ENCODE results near the gene MAGEA11. TPM values are rescaled to one million over a fixed set of nuclear protein-coding genes. Genes with fewer than 3 reads are reported as not detected.
"Not testable (repeated sequence)": the region's sequence is repeated elsewhere in the genome, so short reads cannot be mapped to it uniquely, and the experiment has no call there.

MAGEA11 gene
- total RNA-seq, 2 experiments from 2014 or later = not detected

DNA sequence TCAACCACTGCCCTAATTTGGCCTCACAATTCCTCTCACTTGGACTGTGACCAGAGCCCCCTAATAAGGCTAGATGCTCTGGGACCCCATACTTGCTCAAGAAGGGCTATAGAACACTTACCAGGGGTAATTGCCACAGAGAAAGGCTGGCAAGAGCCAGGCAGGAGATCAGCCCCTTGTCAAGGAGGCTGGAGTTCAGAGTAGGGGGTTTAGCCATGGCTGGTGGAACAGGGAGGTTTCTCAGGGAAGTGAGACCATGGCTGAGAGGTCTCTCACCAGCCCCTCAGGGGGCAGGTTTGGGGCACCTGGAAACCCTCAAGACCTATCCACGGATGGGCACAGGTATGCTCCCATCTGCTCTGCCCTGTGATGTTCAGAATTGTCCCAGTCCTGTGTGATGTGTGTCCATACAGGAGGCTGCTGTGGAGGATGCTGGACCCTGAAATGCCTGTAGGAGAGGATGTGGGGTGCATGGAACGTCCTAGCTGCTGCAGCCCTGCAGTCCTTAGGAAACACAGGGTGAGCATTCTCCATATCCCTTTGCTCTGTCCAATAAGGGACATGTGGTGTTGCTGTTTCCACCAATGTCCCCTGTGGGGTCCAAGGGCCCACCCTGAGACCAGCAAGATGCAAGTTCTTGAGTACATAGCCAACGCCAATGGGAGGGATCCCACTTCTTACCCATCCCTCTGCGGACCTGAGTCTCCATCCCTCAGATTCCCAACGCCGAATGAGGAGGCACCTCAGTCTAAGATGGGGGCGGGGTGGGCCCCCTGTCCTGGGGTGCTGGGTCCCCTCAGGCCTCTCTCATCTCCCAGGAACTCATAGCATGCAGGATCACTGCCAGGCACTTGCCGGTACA, 45.6 kb downstream of the MAGEA11 start:
- H3K36me3 Mint-ChIP-seq = no peaks in the 10 kb centered on the region
- H3K9me3 Mint-ChIP-seq = no peaks in the 10 kb centered on the region
- H3K27me3 Mint-ChIP-seq = no peaks in the 10 kb centered on the region
- H3K27ac Mint-ChIP-seq = no peak overlapping the region
- DNase-seq = no peak
- H3K4me3 Mint-ChIP-seq = no peak overlapping the region
- H3K4me1 Mint-ChIP-seq = no peaks in the 10 kb centered on the region

DNA sequence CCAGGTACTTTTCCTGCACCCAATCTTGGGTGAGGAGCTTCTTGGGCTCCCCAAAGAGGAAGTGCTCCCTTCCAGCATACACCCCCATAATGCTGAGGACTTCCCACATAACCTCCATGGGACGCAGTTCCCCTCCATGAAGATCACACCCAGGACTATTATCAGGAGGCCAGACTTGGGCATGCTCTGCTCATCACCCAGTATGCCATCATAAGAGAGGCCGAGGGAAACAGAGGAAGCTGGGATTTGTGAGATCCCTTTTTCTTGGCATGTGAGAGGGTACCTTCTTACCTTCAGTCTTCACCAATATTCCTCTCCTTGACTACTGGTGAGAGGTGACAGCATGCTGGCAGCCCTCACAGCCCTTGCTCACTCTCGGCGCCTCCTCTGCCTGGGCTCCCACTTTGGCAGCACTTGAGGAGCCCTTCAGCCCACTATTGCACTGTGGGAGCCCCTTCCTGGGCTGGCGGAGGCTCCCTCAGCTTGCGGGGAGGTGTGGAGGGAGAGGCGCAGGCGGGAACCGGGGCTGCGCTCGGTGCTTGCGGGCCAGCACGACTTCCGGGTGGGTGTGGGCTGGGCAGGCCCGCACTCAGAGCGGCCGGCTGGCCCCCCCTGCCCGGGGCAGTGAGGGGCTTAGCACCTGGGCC, 46.3 kb downstream of the MAGEA11 start:
- H3K27me3 Mint-ChIP-seq = no peaks in the 10 kb centered on the region
- no peak overlapping the region for H3K4me3 Mint-ChIP-seq
- H3K36me3 Mint-ChIP-seq = no peaks in the 10 kb centered on the region
- no peak for DNase-seq
- no peak overlapping the region for H3K27ac Mint-ChIP-seq
- H3K9me3 Mint-ChIP-seq = no peaks in the 10 kb centered on the region
- H3K4me1 Mint-ChIP-seq = no peaks in the 10 kb centered on the region

DNA sequence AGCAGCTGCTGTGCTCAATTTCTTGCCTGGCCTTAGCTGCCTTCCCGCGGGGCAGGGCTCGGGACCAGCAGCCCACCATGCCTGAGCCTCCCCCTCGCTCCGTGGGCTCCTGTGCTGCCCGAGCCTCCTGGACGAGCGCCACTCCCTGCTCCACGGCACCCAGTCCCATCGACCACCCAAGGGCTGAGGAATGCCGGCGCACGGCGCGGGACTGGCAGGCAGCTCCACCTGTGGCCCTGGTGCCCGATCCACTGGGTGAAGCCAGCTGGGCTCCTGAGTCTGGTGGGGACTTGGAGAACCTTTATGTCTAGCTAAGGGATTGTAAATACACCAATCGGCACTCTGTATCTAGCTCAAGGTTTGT, 46.8 kb downstream of the MAGEA11 start:
- not testable (repeated sequence) for H3K27ac Mint-ChIP-seq, H3K9me3 Mint-ChIP-seq, H3K36me3 Mint-ChIP-seq, H3K4me3 Mint-ChIP-seq, H3K4me1 Mint-ChIP-seq, H3K27me3 Mint-ChIP-seq, DNase-seq

DNA sequence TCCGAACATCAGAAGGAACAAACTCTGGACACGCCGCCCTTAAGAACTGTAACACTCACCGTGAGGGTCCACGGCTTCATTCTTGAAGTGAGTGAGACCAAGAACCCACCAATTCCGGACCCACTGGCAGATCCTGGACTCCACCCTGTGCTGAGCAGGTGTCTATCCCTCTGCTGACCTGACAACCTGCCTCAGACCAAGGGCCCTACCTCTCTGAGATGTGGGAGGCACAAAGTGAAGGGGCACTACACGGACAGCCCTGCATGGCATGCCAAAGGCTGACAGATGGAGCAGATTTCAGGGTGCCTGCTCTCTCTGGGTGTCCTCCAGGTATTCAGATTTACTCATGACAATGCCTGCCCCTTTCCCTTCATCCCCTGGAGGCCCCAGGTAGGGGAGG, 48.0 kb downstream of the MAGEA11 start:
- Mint-ChIP-seq H3K27me3 (no peaks in the 10 kb centered on the region), H3K4me3 (no peak overlapping the region), H3K27ac (no peak overlapping the region), H3K4me1 (no peaks in the 10 kb centered on the region), H3K9me3 (no peaks in the 10 kb centered on the region), H3K36me3 (no peaks in the 10 kb centered on the region)
- no peak for DNase-seq

DNA sequence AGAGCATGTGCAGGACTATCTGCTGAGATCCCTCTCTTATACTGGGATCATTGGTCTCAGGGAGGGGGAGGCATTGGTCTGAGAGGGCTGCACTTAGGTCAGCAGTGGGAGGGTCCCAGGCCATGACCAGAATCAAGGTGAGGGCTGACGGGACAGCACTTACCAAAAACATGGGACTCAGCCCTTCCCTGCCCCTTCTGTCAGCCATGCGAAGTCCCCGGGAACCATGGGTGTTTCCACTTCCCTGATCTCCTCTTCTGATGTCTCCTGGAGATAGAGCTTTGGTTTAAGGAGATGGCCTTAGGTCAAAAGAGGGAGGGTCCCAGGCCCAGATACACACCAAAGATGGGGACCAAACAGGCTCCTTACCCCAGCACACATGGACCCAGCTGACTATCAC, 49.1 kb downstream of the MAGEA11 start:
- Mint-ChIP-seq H3K9me3 (no peaks in the 10 kb centered on the region), H3K27ac (no peak overlapping the region), H3K4me1 (no peaks in the 10 kb centered on the region), H3K4me3 (no peak overlapping the region), H3K27me3 (no peaks in the 10 kb centered on the region), H3K36me3 (no peaks in the 10 kb centered on the region)
- no peak for DNase-seq

DNA sequence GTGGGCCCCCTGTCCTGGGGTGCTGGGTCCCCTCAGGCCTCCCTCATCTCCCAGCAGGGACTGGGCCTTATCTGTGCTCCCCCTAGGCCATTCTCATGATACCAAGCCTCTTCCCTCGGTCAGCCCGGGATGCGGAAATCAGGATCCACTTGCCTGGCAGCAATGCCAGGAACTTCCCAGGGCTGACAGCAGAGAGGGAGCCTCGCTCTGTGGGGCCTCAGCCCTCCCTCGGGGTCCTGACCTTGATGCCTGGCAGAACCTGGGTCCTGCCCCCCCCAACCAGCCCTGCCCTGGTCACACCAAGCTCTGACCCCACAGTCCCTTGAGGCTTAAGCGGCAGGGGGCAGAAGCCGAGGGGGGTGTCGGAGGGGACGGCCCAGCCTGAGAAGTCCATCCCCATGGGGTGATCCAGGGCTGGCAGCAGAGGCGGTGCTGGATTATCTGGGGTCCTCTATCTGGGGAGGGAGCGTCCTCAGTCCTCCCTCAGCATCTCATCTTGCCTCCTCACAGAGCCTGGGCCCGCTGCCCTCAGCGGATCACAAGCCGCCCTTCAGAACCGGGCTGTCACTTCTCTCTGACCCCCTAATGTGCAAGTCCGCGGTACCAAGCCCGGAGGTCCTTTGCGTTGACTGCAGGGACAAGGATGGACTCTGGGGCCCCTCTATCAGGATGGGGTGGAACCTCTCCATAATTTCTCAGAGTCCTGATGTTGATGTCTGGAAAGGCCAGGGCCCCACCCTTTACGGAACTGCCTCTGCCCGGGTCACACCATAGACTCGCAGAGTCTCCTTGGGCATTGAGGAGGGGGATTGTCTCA, 50.2 kb downstream of the MAGEA11 start:
- not testable (repeated sequence) for H3K27ac Mint-ChIP-seq, H3K4me3 Mint-ChIP-seq, H3K4me1 Mint-ChIP-seq, H3K36me3 Mint-ChIP-seq, H3K27me3 Mint-ChIP-seq, H3K9me3 Mint-ChIP-seq, DNase-seq

DNA sequence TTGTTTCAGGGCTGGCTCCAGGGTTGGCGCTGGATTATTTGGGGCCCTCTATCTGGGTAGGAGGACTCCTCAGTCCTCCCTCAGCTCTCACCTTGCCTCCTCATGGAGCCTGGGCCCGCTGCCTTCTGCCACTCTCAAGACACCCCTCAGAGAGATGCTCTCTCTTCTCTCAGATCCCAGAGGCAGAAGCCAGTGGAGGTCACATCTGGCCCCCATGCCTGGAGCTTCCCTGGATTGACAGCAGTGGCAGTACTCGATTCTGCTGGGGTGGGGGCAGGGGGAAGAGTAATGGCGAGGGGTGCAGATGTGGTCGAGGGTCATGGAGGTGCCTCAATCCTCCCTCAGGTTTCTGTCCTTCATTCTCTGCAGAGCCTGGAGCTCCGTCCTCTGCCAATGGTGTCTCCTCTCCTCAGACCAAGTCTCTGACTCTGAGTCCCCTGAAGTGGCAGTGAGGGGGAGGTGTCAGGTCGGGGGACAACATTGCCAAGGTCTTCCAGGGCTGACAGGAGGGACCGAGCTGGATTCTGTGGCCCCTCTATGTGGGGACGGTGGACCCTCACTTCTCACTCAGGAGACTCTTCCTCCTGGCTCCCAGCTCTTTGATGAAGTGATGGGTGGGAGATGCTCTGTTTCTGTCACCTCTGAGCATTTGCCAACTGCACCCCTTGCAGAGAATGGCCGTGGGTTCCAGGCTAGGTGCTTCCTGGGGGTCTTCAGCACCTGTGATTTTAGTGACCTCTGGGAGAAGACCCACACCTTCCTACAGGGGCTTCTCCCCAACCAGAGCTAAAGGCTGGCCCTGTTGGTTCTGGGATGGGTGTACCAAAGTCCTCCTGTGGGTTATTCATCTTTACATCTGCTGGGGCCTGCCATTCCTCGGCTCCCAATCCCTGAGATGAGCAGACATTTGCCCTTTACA, 51.1 kb downstream of the MAGEA11 start:
- H3K27ac Mint-ChIP-seq = no peak overlapping the region
- no peaks in the 10 kb centered on the region for H3K4me1 Mint-ChIP-seq
- H3K9me3 Mint-ChIP-seq = no peaks in the 10 kb centered on the region
- no peaks in the 10 kb centered on the region for H3K36me3 Mint-ChIP-seq
- H3K4me3 Mint-ChIP-seq = no peak overlapping the region
- no peaks in the 10 kb centered on the region for H3K27me3 Mint-ChIP-seq
- DNase-seq = no peak

Other genes starting within 250 kb of the MAGEA11 start
- 10 to 100 TPM; 38.5 to 38.8 TPM for gene IDS, start 206.8 kb upstream of the MAGEA11 start, total RNA-seq
- gene EOLA1, start 171.0 kb upstream of the MAGEA11 start, total RNA-seq = 10 to 100 TPM; 26.8 to 30.5 TPM
- not detected for gene HSFX3, start 162.1 kb upstream of the MAGEA11 start, total RNA-seq
- gene MAGEA9B, start 124.6 kb upstream of the MAGEA11 start, total RNA-seq = not detected
- not detected for gene HSFX2, start 116.7 kb upstream of the MAGEA11 start, total RNA-seq
- gene TMEM185A, start 80.3 kb upstream of the MAGEA11 start, total RNA-seq = 10 to 100 TPM; 13.0 to 15.2 TPM
- gene HSFX1, start 62.0 kb downstream of the MAGEA11 start, total RNA-seq = under 1 TPM; 0.24 to 0.25 TPM
- gene MAGEA9, start 69.9 kb downstream of the MAGEA11 start, total RNA-seq = not detected
- not detected for gene MAGEA8, start 169.1 kb downstream of the MAGEA11 start, total RNA-seq
- not detected for gene HSFX4, start 217.5 kb downstream of the MAGEA11 start, total RNA-seq
- 10 to 100 TPM; 42.4 to 47.8 TPM for gene EOLA2, start 226.4 kb downstream of the MAGEA11 start, total RNA-seq